T-cell (primary cell): ENCODE measurements around the gene ABI1. TPM values are rescaled to one million over a fixed set of nuclear protein-coding genes. Genes with fewer than 3 reads are reported as not detected.
"Not testable (repeated sequence)": the region's sequence is repeated elsewhere in the genome, so short reads cannot be mapped to it uniquely, and the experiment has no call there.

Experiments used
- ATAC-seq, 4 experiments: fragments of 200-7000 bp in 3 of 4; fragments of 150-1000 bp in 1 of 4; cut with Tn5 transposase; replicated peaks in 1 of 4; 1 replicate in 3 of 4; 2 replicates in 1 of 4; pipeline ENCODE4 v1.10.0; 2021; ENCODE audit warnings: moderate library complexity in 3 of 4, mild to moderate bottlenecking in 2 of 4, moderate number of reproducible peaks in 1 of 4
- CTCF ChIA-PET, 2 donors: fragments of 300-600 bp; sonication (Branson Sonifier 250); formaldehyde crosslinking; loops; one replicate each; lab custom pipeline; 2022; ENCODE audit warnings: antibody characterized with exemption in 2 of 2; lab: Charles Lee
- POLR2A ChIA-PET, 2 donors: fragments of 300-600 bp; sonication (Branson Sonifier 250); formaldehyde crosslinking; loops; one replicate each; lab custom pipeline; 2022; ENCODE audit warnings: antibody characterized with exemption in 2 of 2; lab: Charles Lee
- DNase-seq, 35 experiments: peaks; one replicate each; pipeline versions ENCODE4 v3.0.0 to v3.0.0-alpha.2; 2013 to 2023
- H3K27ac ChIP-seq: one replicate; pipeline ENCODE4 v1.5.1; 2013; ENCODE audit warnings: low read length
- H3K27me3 ChIP-seq, 2 experiments: replicated peaks in 1 of 2; 1 replicate in 1 of 2; 2 replicates in 1 of 2; pipeline versions ENCODE4 v1.6.1 to v1.7.0; 2013; ENCODE audit warnings: low read length in 1 of 2, mixed read lengths in 1 of 2; ENCODE audit not compliant: control insufficient read depth in 2 of 2, insufficient read depth in 2 of 2; ENCODE audit errors: extremely low read depth in 1 of 2
- H3K36me3 ChIP-seq, 2 donors: 1 replicate in 1 of 2; 2 replicates in 1 of 2; pipeline versions ENCODE4 v1.6.1 to v1.7.0; 2013; ENCODE audit warnings: low read length in 1 of 2; ENCODE audit not compliant: control insufficient read depth in 2 of 2, insufficient read depth in 1 of 2; ENCODE audit errors: extremely low read depth in 1 of 2
- H3K4me1 ChIP-seq, 2 experiments: 1 replicate in 1 of 2; 2 replicates in 1 of 2; pipeline versions ENCODE4 v1.6.1 to v1.7.0; 2013; ENCODE audit warnings: low read length in 2 of 2, mixed read lengths in 1 of 2; ENCODE audit not compliant: insufficient read depth in 2 of 2, control insufficient read depth in 1 of 2; ENCODE audit errors: extremely low read depth in 1 of 2
- H3K4me3 ChIP-seq, 2 donors: 1 replicate in 1 of 2; 2 replicates in 1 of 2; pipeline versions ENCODE4 v1.5.1 to v1.7.0; 2013; ENCODE audit warnings: mild to moderate bottlenecking in 2 of 2, low read length in 1 of 2, moderate library complexity in 1 of 2; ENCODE audit not compliant: control insufficient read depth in 1 of 2; ENCODE audit errors: extremely low read depth in 1 of 2
- H3K9me3 ChIP-seq: 2 replicates; pipeline ENCODE4 v1.7.0; 2013
- H3K27ac Mint-ChIP-seq, 2 donors: one replicate each; pipeline ENCODE4 v1.8.0; 2020 to 2021; ENCODE audit warnings: mild to moderate bottlenecking in 2 of 2, mixed read lengths in 2 of 2
- H3K27me3 Mint-ChIP-seq, 2 donors: one replicate each; pipeline ENCODE4 v1.8.0; 2021 to 2022; ENCODE audit warnings: mixed read lengths in 2 of 2
- H3K36me3 Mint-ChIP-seq: one replicate; pipeline ENCODE4 v1.8.0; 2021; ENCODE audit warnings: mixed read lengths
- H3K4me1 Mint-ChIP-seq, 3 donors: one replicate each; pipeline ENCODE4 v1.8.0; 2020 to 2022; ENCODE audit warnings: mixed read lengths in 3 of 3, mild to moderate bottlenecking in 1 of 3
- H3K4me3 Mint-ChIP-seq, 3 donors: one replicate each; pipeline ENCODE4 v1.8.0; 2020 to 2022; ENCODE audit warnings: mild to moderate bottlenecking in 3 of 3, mixed read lengths in 3 of 3, moderate library complexity in 3 of 3
- H3K9me3 Mint-ChIP-seq, 3 donors: one replicate each; pipeline ENCODE4 v1.8.0; 2020 to 2022; ENCODE audit warnings: mixed read lengths in 3 of 3
- WGBS: methylation state at CpG from one replicate; pipeline ENCODE4 v1.1.5; 2013; ENCODE audit warnings: missing lambda C conversion rate; ENCODE audit not compliant: insufficient coverage; 5-methylcytosine and 5-hydroxymethylcytosine counted together
- total RNA-seq, 35 experiments: library from RNA in 6 of 35; stranded (reverse) in 6 of 35; fragments of 120-200 nt in 1 of 35; gene quantifications; one replicate each; pipeline versions ENCODE4 v1.2.1 to v1.2.4 and lab custom pipeline; 2013 to 2026

The ABI1 gene
- total RNA-seq, 5 donors from 2014 or later (not counting 1 experiment from before 2014, with no cell fraction given): 51.9 to 78.8 (median 60.0) TPM

- POLR2A ChIA-PET: no interaction called here
- CTCF ChIA-PET: no interaction called here
- no peak for DNase-seq
- H3K9me3 ChIP-seq: no peaks in the 10 kb centered on the region
- Mint-ChIP-seq H3K36me3 (peaks cover 11% of the 10 kb centered on the region), H3K4me3 (peak overlapping the region; percentile 95 to 98 (median 96)), H3K27ac (peak overlapping the region; percentile 93 to 95), H3K9me3 (no peaks in the 10 kb centered on the region), H3K4me1 (peaks cover 52 to 68% (median 64%) of the 10 kb centered on the region in 3 donors), H3K27me3 (peaks cover 0 to 2% of the 10 kb centered on the region in 2 donors)
- no CpG with 5 or more reads among the region's 7 CpGs for WGBS
- H3K27me3 ChIP-seq: peaks cover 0 to 3% of the 10 kb centered on the region in 2 experiments
- peaks cover 22 to 27% of the 10 kb centered on the region in 2 experiments for H3K4me1 ChIP-seq
- no peak for ATAC-seq
- no peaks in the 10 kb centered on the region for H3K36me3 ChIP-seq
- H3K4me3 ChIP-seq: peak overlapping the region; percentile 17 to 94
- peak overlapping the region; percentile 82 for H3K27ac ChIP-seq
Measured at GRCh38 chr10:26857991-26858706, 2.6 kb downstream of the ABI1 start.

- POLR2A ChIA-PET: interaction anchor here in 1 of 2 donors (0.6 kb wide), 1 partner anchor 23 kb away, joined by 6 read pairs; no protein-coding TSS in a partner anchor
- Mint-ChIP-seq H3K27ac (peak overlapping the region in 1 of 2 donors; percentile 77), H3K36me3 (peaks cover 11% of the 10 kb centered on the region), H3K4me3 (peak overlapping the region; percentile 95 to 98 (median 96)), H3K4me1 (peaks cover 52 to 68% (median 68%) of the 10 kb centered on the region in 3 donors)
- H3K36me3 ChIP-seq, H3K9me3 ChIP-seq, DNase-seq, H3K27me3 Mint-ChIP-seq, H3K27me3 ChIP-seq, ATAC-seq, CTCF ChIA-PET, H3K9me3 Mint-ChIP-seq, H3K27ac ChIP-seq: not testable (repeated sequence)
- H3K4me3 ChIP-seq: peak overlapping the region in 1 of 2 donors; percentile 11
- peaks cover 22 to 27% of the 10 kb centered on the region in 2 experiments for H3K4me1 ChIP-seq
Measured at GRCh38 chr10:26857553-26857952, 3.2 kb downstream of the ABI1 start.

- ChIA-PET POLR2A (no interaction called here), CTCF (no interaction called here)
- H3K4me3 Mint-ChIP-seq: peak overlapping the region in 1 of 3 donors; percentile 52
- no peaks in the 10 kb centered on the region for H3K27me3 Mint-ChIP-seq
- peaks cover 70 to 78% (median 78%) of the 10 kb centered on the region in 3 donors for H3K4me1 Mint-ChIP-seq
- no peak overlapping the region for H3K27ac Mint-ChIP-seq
- Histone ChIP-seq H3K27ac (no peak overlapping the region), H3K36me3 (no peaks in the 10 kb centered on the region), H3K27me3 (no peaks in the 10 kb centered on the region), H3K4me1 (peaks cover 18 to 35% of the 10 kb centered on the region in 2 experiments), H3K9me3 (no peaks in the 10 kb centered on the region), H3K4me3 (no peak overlapping the region)
- DNase-seq (no peak), ATAC-seq (no peak)
- H3K9me3 Mint-ChIP-seq: no peaks in the 10 kb centered on the region
- no CpG with 5 or more reads among the region's 3 CpGs for WGBS
- H3K36me3 Mint-ChIP-seq: peaks cover 15% of the 10 kb centered on the region
Measured at GRCh38 chr10:26855186-26855585, 5.6 kb downstream of the ABI1 start.

GRCh38 chr10:26854524-26854923, 6.2 kb downstream of the ABI1 start:
- Mint-ChIP-seq H3K36me3 (peaks cover 15% of the 10 kb centered on the region), H3K4me1 (peaks cover 77 to 83% (median 80%) of the 10 kb centered on the region in 3 donors), H3K27ac (no peak overlapping the region), H3K4me3 (peak overlapping the region in 2 of 3 donors; percentile 3 to 52), H3K9me3 (no peaks in the 10 kb centered on the region), H3K27me3 (no peaks in the 10 kb centered on the region)
- DNase-seq: no peak
- Histone ChIP-seq H3K27me3 (no peaks in the 10 kb centered on the region), H3K4me1 (peaks cover 17 to 35% of the 10 kb centered on the region in 2 experiments), H3K27ac (no peak overlapping the region), H3K9me3 (no peaks in the 10 kb centered on the region), H3K4me3 (no peak overlapping the region), H3K36me3 (no peaks in the 10 kb centered on the region)
- ATAC-seq: no peak
- ChIA-PET POLR2A (no interaction called here), CTCF (no interaction called here)
- 67% methylated on average over 1 of the region's 1 CpG for WGBS

- peaks cover 4 to 40% of the 10 kb centered on the region in 2 experiments for H3K4me1 ChIP-seq
- DNase-seq (no peak), ATAC-seq (no peak)
- H3K36me3 ChIP-seq: peaks cover 0 to 5% of the 10 kb centered on the region in 2 donors
- H3K4me3 ChIP-seq: no peak overlapping the region
- no peaks in the 10 kb centered on the region for H3K27me3 ChIP-seq
- no peaks in the 10 kb centered on the region for H3K9me3 ChIP-seq
- peak overlapping the region; percentile 1 to 71 for H3K27ac Mint-ChIP-seq
- CTCF ChIA-PET: no interaction called here
- no peak overlapping the region for H3K27ac ChIP-seq
- H3K4me1 Mint-ChIP-seq: peaks cover 76 to 79% (median 76%) of the 10 kb centered on the region in 3 donors
- POLR2A ChIA-PET: interaction anchor here in 1 of 2 donors (0.7 kb wide), 1 partner anchor 13 kb away, joined by 3 read pairs; no protein-coding TSS in a partner anchor
- H3K36me3 Mint-ChIP-seq: peaks cover 27% of the 10 kb centered on the region
- H3K4me3 Mint-ChIP-seq: peak overlapping the region in 1 of 3 donors; percentile 16
- H3K9me3 Mint-ChIP-seq: no peaks in the 10 kb centered on the region
- 55% methylated on average over 3 of the region's 5 CpGs for WGBS
- no peaks in the 10 kb centered on the region for H3K27me3 Mint-ChIP-seq
Measured at GRCh38 chr10:26844396-26844975, 16.3 kb downstream of the ABI1 start.

GRCh38 chr10:26843736-26844135, 17.0 kb downstream of the ABI1 start:
- no peak overlapping the region for H3K4me3 ChIP-seq
- no peaks in the 10 kb centered on the region for H3K9me3 ChIP-seq
- peak overlapping the region in 1 of 2 donors; percentile 4 for H3K27ac Mint-ChIP-seq
- no peaks in the 10 kb centered on the region for H3K27me3 ChIP-seq
- peaks cover 0 to 5% of the 10 kb centered on the region in 2 donors for H3K36me3 ChIP-seq
- CTCF ChIA-PET: interaction anchor here in 1 of 2 donors (0.6 kb wide), 1 partner anchor 29 kb away, joined by 4 read pairs; no protein-coding TSS in a partner anchor
- H3K4me1 ChIP-seq: peaks cover 5 to 41% of the 10 kb centered on the region in 2 experiments
- H3K4me3 Mint-ChIP-seq: peak overlapping the region in 1 of 3 donors; percentile 16
- H3K4me1 Mint-ChIP-seq: peaks cover 77 to 81% (median 77%) of the 10 kb centered on the region in 3 donors
- POLR2A ChIA-PET: interaction anchor here in 1 of 2 donors (1.0 kb wide), 1 partner anchor 11 kb away, joined by 4 read pairs; no protein-coding TSS in a partner anchor
- H3K27ac ChIP-seq: no peak overlapping the region
- H3K9me3 Mint-ChIP-seq: no peaks in the 10 kb centered on the region
- no peak for DNase-seq
- H3K27me3 Mint-ChIP-seq: no peaks in the 10 kb centered on the region
- peaks cover 28% of the 10 kb centered on the region for H3K36me3 Mint-ChIP-seq
- ATAC-seq: no peak
- WGBS: 88% methylated on average over 2 of the region's 3 CpGs
